Fibroblast of gingiva (primary cell): ENCODE measurements around the gene ZBTB22.
"Not testable (repeated sequence)": the region's sequence is repeated elsewhere in the genome, so short reads cannot be mapped to it uniquely, and the experiment has no call there.

Experiments used
- DNase-seq: peaks from one replicate; pipeline ENCODE4 v3.0.0-alpha.2; 2011; ENCODE audit warnings: low read depth

The ZBTB22 gene, protein sequence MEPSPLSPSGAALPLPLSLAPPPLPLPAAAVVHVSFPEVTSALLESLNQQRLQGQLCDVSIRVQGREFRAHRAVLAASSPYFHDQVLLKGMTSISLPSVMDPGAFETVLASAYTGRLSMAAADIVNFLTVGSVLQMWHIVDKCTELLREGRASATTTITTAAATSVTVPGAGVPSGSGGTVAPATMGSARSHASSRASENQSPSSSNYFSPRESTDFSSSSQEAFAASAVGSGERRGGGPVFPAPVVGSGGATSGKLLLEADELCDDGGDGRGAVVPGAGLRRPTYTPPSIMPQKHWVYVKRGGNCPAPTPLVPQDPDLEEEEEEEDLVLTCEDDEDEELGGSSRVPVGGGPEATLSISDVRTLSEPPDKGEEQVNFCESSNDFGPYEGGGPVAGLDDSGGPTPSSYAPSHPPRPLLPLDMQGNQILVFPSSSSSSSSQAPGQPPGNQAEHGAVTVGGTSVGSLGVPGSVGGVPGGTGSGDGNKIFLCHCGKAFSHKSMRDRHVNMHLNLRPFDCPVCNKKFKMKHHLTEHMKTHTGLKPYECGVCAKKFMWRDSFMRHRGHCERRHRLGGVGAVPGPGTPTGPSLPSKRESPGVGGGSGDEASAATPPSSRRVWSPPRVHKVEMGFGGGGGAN

DNA sequence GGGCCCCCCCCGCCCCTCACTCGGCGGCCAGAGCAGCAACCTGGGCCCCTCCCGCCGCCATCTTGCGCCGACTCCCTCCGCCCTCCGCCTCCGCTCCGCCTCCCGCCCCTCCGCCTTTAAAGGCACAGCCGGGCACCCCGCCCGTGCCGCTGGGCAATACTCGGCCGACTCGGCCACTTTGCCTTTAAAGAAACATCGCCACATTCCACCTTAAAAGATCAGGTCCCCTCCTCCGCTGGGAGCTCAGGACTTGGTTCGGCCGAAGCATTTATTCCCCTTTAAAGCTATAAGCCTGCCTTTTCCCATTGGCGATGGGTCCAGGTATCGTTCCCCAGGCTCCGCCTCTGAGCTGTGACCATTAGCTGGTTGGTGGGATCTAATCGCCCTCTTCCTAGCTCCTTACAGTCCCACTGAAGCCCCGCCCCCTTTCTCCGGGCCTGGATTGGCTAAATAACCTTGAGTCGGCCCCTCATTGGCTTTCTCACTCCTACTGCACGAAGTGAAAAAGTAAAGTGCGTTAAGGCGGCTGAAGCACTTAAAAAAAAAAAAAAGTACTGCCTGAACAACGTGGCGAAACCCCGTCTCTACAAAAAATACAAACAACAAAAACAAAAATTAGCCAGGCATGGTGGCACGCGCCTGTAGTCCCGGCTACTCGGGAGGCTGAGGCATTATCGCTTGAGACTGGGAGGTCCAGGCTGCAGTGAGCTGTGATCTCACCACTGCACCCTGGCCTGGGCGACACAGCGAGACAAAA, at the start of gene ZBTB22:
Gene ZBTB22 (minus strand): TSS at position 76 of the 757 bp plus-strand sequence. CDS start 828 bp downstream, outside the sequence.
- DNase-seq, result peak; percentile 98

DNA sequence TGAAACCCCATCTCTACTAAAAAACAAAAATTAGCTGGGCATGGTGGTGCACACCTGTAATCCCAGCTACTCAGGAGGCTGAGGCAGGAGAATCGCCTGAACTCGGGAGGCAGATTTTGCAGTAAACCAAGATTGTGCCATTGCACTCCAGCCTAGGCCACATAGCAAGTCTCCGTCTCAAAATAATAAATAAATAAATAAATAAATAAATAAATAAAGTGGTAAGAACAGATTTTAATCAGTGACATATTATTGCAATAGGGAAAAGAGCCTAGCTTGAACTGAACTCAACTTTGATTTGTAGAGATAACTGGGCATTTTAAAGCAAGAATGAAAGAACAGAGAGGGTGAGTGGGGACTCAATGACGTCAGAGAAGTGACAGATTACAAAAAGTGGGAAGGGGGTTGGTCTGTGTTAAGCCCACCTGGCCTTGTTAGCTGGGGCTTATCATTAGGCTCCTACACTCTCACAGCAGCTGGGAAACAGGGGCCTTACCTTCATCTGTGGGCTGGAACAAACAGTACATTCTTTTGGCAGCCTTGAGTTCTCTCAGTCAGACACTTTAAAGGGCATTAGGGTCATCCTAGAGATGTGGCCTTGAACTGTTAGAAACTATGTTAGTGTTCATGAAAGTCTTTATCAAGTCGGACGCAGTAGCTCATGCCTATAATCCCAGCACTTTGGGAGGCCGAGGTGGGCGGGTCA, 49.6 kb upstream of the ZBTB22 start:
- DNase-seq, result no peak

DNA sequence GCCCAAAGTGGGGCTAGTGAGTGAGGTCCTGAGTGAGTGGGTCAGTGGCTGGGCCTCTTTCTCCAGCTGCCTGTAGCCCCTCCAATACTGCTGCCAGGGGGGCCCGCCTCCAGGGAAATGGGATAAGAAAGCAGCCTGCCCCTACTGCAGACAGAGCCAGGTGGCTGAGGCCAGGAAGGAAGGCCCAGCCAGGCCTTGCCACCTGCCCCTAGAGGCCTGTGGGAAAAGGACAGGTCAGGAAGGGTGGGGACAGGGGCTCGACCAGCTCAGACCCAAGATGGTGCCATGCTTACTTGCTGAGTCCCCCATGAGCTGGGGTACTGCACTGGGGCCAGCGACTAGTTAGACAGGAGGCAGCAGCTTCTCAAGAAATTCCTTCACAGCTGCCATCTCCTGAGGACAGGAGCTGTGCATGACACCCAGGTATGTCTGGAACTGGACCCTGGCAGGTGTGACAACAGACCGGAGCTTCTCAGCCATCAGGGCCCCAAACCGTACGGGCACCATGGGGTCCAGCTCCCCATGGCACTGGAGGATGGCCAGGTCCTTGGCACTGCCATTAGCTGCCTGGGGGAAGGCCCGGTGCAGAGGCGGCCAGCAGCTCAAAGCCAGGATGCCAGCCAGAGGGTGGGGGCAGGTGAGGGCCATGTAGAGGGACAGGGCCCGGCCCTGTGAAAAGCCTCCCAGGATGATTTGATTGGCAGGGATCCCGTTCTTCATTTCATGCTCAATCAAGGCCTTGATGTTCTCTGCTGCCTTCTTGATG, 47.8 kb upstream of the ZBTB22 start:
- not testable (repeated sequence) for DNase-seq

DNA sequence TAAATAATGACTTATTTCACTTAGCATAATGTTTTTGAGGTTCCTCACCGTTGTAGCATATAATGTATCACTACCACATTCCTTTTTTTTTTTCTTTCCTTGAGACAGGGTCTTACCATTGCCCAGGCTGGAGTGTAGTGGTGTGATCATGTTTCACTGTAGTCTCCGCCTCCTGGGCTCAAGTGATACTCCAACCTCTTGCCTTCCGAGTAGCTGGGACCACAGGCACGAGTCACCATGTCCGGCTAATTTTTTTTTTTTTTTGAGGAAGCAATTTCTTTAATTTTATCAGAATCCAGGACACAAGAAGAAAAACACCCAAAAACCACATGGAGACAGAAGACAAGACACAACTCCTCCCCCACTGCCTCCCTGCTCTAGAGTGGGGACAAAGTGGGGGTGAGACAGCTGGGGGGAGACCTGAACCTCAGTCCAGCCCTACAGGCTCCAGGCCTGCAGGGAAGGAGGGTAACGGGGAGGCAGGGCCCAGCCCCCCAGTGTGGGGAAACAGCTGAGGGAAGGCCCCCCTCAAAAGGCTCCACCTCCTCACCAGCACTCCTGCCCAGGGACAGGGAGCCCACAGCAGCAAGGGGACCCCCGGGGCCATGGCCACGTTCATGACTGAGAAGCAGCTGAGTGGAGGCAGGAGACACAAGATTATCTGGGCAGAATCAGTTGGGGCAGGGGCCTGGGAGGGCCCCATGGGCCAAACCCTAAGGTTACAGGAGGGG, 47.1 kb upstream of the ZBTB22 start:
- DNase-seq, result not testable (repeated sequence)

DNA sequence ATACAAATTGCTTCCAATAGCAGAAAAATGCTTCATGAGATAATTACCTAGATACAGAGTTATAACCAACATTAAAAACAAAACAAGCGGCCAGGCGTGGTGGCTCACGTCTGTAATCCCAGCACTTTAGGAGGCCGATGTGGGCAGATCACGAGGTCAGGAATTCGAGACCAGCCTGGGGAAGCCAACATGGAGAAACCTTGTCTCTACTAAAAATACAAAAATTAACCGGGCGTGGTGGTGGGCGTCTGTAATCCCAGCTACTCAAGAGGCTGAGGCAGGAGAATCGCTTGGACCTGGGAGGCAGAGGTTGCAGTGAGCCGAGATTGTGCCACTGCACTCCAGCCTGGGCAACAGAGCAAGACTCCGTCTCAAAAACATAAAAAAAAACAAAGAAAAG, 45.9 kb upstream of the ZBTB22 start:
- DNase-seq, result not testable (repeated sequence)

DNA sequence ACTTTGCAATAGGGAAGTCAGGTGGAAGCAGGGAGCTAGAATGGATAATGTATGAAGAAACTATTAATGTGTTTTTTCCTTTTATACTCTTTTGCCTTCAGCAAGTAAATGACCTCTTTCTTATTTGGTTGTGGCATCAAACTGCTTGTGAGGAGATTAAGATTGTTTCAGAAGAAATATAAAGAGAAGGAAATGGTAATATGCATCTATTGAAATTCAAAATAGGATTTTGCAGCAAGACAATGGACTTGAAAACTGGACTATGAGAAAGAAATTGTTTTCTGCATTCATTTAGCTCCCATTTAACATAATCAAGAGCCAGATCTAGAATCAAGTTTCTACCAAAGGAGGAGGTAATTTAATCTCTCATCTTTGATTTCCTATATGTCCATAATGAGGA, 41.8 kb upstream of the ZBTB22 start:
- no peak for DNase-seq

DNA sequence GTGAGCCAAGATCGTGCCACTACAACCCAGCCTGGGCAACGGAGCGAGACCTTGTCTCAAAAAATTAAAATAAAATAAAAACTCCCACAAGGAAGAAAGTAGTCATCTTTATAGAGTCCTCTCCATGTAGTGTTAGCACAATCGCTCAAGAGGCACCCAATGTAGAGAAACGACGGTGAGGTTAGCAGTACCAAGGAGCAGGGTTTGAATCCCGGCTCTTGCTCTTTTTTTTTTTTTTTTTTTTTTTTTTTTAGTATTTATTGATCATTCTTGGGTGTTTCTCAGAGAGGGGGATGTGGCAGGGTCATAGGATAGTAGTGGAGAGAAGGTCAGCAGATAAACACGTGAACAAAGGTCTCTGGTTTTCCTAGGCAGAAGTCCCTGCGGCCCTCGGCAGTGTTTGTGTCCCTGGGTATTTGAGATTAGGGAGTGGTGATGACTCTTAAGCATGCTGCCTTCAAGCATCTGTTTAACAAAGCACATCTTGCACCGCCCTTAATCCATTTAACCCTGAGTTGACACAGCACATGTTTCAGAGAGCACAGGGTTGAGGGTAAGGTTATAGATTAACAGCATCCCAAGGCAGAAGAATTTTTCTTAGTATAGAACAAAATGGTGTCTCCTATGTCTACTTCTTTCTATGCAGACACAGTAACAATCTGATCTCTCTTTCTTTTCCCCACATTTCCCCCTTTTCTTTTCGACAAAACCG, 39.8 kb upstream of the ZBTB22 start:
- DNase-seq, result not testable (repeated sequence)

DNA sequence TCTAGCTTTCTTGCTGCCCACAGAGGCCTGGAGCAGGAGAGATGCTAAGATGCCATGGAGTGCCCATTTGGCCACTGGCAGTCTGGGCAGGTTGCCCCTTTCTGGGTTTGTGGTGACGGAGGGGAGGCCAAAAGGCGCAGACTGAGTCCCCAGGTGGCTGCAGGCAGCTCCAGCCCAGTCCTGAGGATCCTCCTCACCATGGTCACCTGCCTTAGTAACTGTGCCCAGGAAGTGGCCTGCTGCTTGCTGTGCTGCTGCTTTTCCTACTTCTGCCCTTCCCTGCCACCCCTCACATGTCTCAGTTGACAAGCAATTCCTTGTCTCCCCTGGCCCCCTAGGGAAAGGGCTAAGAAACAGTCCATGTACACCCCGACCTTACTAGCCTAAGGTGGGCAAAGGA, 38.8 kb upstream of the ZBTB22 start:
- no peak for DNase-seq

DNA sequence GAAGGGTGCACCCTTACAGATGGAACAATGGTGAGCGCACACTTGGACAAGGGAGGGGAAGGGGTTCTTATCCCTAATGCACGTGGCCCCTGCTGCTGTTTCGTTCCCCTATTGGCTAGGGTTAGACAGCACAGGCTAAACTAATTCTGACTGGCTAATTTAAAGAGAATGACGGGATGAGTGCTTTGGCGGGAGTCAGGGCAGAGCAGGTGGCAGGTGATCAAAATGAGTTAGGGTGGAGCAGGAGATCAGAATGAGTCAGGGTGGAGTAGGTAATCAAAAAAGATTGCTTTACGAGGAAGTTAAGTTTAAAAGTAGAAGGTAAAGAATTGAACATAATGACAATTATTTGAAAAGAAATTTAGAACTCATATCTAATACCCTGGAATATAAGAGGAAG, 38.3 kb upstream of the ZBTB22 start:
- not testable (repeated sequence) for DNase-seq

DNA sequence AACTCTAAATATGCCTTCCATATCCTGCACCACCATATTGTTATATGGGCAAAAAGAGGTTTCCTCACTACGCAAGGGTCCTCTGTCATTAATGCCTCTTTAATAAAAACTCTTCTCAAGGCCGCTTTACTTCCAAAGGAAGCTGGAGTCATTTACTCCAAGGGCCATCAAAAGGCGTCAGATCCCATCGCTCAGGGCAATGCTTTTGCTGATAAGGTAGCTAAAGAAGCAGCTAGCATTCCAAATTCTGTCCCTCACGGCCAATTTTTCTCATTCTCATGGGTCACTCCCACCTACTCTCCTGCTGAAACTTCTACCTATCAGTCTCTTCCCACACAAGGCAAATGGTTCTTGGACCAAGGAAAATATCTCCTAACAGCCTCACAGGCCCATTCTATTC, 30.3 kb upstream of the ZBTB22 start:
- DNase-seq, result no peak

DNA sequence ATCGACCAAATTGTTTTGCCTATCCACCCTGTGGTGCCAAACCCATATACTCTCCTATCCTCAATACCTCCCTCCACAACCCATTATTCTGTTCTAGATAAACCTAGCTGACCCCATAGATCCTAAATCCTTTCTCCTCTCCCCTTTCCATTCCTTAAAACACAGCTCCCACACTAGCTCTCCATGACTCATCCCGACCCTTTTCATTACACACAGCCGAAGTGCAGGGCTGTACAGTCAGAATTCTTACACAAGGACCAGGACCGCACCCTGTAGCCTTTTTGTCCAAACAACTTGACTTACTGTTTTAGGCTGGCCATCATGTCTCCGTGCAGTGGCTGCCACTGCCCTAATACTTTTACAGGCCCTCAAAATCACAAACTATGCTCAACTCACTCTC, 29.4 kb upstream of the ZBTB22 start:
- not testable (repeated sequence) for DNase-seq

DNA sequence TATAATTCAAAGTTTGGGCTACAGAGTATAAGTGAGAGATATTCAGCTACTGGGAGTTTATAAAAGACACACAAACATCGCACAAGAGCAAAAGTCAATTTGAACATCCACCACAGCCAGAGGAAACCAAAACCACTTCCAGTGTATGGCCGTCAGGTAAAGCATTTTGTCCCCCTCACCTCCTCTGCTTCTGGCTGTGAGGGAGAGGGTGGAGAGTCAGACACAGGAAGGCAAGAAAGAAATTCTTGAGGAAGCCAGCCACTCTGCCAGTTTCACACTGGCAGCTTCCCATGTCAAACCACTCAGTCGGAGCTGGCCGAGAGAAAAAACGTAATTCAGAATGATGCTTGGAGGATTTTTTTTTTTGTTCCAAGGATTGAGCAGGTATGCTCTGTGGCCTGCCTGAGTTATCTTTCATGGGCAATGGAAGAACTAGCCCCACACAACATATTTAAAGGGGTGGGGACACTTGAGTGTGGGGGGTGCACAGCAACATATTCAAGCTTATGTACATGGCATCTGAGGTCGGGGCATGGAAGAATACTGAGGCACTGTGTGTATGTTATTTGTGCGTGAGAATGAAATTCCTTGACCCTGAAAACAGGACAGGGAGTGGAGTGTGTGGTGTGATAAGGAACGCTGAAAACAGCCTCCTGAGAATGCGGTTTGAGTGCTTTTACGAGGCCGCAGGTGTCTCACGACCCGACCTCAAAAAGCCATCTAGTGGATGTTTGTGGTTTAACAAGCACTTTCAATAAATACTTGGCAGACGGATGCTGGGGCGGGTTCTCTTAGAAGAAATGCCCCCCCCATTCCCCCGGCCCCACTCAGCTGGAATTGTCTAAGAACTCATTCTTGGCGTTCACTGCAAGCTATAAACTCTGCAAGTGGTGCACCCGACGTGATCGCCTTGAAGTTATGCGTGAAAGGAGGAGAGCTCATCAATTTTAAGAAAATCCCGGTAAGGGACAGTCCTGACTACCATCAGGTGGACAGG, 27.5 kb upstream of the ZBTB22 start:
- peak; percentile 58 for DNase-seq

DNA sequence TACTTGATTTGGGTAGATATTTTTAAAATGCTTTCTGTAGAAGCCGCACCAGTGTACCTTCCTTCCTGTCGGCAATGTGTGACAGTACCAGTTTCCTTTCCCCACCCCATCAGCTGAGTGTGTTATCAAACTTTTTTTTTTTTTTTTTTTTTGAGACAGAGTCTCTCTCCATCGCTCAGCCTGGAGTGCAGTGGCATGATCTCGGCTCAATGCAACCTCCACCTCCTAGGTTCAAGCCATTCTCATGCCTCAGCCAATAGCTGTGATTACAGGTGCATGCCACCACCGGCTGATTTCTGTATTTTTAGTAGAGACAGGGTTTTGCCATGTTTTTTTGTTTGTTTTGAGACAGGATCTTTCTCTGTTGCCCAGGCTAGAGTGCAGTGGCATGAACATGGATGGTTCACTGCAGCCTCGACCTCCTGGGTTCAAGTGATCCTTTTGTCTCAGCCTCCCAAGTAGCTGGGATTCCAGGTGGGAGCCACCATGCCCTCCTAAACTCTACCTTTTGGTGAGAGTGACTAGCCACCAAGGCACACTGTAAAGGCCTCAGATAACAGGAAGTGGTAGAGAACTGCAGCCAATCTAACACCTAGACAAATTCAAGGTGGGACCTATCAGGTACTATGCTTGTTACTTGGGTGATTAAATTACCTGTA, 26.5 kb upstream of the ZBTB22 start:
- no peak for DNase-seq

DNA sequence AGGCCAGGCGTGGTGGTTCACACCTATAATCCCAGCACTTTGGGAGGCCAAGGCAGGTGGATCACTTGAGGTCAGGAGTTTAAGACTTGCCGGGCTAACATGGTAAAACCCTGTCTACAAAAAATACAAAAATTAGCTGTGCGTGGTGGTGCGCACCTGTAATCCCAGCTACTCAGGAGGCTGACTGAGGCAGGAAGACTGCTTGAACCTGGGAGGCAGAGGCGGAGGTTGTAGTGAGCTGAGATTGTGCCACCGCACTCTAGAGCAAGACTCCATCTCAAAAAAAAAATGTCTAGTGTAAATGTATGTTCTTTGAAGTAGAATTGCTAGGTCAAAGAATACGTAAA, 26.0 kb upstream of the ZBTB22 start:
- not testable (repeated sequence) for DNase-seq

DNA sequence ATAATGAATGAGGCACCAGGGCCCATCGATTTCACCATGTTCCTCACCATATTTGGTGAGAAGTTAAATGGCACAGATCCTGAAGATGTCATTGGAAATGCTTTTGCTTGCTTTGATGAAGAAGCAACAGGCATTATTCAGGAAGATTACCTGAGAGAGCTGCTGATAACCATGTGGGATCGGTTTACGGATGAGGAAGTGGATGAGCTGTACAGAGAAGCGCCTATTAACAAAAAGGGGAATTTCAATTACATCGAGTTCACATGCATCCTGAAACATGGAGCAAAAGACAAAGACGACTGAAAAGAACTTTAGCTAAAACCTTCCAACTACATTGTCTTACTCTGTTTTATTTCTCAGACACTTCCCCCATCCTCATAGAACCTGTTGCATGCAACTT, 21.6 kb upstream of the ZBTB22 start:
- no peak for DNase-seq

DNA sequence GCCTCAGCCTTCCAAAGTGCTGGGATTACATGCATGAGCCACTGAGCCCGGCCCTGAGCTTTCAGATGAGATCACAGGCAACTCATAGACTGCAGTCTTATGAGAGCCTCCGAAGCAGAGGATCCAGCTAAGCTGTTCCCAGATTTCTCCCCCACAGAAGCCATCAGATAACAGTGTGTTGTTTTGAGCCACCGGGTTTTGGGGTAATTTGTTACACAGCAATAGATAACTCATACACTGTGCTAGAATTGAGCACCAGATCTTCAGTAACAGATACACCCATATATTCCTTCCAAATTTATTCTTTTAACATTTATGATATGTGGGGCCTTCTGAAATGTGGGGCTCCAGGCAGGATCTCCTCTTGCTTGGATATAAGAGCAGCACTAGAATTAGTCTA, 19.0 kb upstream of the ZBTB22 start:
- no peak for DNase-seq

DNA sequence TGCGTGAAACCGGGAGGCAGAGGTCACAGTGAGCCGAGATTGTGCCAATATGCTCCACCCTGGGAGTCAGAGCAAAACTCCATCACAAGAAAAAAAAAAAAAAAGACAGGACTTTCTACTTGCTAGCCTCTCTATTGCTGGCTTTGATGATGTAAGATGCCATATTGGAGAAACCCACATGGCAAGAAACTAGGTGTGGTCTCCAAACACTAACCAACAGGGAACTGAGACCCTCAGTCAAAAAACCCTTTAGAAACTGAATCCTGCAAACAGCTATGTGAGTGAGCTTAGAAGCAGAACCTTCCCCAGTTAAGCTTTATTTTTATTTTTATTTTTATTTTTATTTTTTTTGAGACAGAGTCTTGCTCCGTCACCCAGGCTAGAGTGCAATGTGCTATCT, 18.4 kb upstream of the ZBTB22 start:
- no peak for DNase-seq

DNA sequence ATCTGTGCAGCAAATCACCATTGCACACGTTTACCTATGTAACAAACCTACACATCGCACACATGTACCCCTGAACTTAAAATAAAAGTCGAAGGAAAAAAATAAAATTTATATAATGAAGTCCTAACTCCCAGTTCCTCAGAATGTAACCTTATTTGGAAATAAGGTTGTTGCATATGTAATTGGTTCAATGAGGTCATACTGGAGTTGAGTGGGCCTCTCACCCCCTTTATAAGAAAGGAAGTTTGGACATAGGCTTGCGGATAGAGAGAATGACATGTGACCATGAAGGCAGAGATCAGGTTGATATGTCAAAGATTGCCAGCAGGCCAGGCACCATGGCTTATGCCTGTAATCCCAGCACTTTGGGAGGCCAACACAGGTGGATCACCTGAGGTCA, 16.1 kb upstream of the ZBTB22 start:
- DNase-seq, result no peak
